ENCODE results near the gene ABHD16B.
A peak's percentile ranks its signal among the peaks of the same experiment; 100 is the strongest.
"Not testable (repeated sequence)": the region's sequence is repeated elsewhere in the genome, so short reads cannot be mapped to it uniquely, and the experiment has no call there.

Gene ABHD16B

DNA sequence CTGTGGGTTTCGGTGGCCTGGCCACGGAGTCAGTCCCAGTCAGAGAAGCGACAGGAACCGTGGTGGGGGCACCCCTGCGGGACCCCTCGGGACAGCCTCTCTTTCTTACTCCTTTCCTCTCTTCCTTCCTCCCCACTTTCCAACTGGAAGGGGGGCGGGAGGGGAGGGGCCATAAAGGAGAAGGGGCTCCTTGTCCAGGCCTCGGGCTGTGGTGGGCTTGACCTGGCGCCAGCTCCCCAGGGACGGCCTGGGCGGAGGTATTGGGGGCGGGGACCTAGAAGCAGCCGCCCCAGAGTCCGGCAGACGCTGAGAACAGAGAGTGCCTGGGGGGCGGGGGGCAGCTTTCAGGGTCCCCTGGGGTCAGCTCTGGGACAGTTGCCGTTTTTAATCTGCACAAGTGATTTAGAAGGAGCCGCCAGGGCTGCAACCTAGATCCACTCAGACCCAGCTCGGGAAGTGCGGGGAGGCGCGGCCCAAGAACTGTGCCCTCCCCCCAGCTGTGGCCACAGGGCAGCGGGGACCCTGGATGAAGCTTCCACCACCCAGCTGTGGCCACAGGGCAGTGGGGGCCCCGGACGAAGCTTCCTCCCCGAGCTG is 6.4 kb upstream of the ABHD16B start:
- no peak for DNase-seq (ENCODE audit: low read depth, low spot score)

GRCh38 chr20:63855363-63856097 is 5.8 kb upstream of the ABHD16B start:
- DNase-seq (ENCODE audit: low read depth, low spot score), result no peak

DNA sequence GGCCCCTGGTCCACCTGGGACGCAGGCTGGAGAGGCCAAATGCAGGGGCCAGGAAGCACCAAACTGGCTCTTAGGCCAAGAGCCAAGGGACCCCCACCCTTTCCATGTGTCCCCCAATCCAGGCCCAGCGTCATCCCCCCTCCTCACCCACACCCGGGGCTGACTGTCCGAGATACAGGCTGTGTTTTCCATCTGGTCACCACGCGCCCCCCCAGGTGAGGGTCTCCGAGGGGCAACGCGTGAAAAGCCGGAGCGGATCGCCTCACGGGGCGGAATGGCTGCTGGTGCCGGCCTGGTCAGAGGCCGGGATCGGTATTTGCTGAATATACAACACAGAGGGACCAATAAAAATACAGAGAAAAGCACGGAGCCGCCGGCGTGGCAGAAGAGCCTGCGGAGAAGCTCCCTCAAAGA is 5.2 kb upstream of the ABHD16B start:
- DNase-seq (ENCODE audit: low read depth, low spot score), result peak; percentile 39

GRCh38 chr20:63857764-63858392 is 3.4 kb upstream of the ABHD16B start:
- DNase-seq (ENCODE audit: low read depth, low spot score), result no peak

DNA sequence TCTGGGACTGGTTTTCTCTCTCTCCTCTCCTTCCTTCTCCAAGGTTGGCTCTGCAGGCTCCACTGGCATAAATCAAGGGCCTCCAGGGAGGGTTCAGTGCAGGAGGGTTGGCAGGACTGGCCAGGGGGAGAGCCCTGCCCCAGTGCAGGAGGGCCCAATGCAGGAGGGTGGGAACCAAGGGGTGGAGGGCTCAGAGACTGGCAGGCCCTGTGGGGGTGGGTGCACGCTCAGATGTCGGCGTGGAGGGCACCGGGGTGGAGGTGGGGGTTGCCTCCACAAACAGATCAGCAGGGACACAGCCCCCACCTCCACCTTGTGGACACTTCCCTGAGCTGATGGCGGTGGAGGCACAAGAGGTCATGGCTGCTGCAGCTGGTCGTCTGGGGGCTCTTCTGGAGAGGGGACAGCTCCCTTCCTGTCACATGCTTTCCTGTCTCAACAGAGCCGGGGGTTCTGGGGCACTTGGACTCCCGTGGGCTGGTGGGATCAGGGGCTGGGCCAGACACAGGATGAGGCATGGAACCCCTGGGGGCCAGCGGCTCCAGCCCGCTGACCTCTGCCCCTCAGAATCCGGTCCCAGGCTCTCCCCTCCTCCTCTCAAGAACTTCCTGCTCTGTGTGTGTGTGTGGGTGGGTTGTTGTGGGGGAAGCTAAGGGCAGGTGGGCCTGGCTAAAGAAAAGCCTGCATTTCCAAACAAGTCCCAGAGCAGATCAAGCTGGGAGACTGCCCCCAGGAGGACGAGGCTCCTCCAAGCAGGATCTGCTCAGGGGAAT is 2.7 kb upstream of the ABHD16B start:
- DNase-seq (ENCODE audit: low read depth, low spot score), result peak; percentile 69

GRCh38 chr20:63859166-63859699 is 2.1 kb upstream of the ABHD16B start:
- no peak for DNase-seq (ENCODE audit: low read depth, low spot score)

DNA sequence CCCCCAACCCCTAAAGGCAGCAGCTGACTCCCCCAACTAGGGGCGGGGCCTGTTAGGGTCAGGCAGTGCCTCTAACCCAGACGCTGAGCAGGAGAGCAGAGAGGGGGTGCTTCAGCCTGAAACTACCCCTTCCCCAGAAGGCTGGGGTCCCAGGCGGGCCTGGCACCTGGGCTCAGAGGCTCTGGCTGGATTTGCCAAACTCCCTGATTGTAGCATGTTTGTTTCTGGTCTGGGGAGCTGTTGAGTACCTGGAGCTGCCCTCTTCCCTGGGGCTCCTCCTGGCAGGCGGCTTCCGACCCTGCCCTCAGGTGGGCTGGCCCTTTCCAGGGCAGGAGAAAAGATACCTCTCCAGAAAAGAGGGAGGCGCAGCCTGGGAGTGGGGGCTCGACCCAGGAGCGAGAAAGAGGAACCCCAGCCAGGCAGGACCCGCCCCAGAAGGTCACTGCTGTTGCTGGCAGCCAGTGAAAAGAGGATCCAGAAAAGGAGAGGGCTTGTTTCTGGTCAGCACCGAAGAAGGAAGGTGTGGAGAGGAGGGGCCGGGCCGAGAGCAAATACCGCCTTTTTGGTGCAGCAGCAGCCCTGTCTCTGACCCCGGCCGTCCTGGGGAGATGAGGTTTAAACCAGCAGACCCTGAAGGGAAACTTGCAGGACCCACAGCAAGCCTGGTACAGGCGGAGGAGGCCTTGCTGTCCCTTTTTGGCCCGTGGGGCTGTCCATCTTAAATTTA is 810 bp upstream of the ABHD16B start:
- peak; percentile 44 for DNase-seq (ENCODE audit: low read depth, low spot score)

- DNase-seq (ENCODE audit: low read depth, low spot score), result no peak
Measured at GRCh38 chr20:63861981-63862901, 943 bp downstream of the ABHD16B start.

DNA sequence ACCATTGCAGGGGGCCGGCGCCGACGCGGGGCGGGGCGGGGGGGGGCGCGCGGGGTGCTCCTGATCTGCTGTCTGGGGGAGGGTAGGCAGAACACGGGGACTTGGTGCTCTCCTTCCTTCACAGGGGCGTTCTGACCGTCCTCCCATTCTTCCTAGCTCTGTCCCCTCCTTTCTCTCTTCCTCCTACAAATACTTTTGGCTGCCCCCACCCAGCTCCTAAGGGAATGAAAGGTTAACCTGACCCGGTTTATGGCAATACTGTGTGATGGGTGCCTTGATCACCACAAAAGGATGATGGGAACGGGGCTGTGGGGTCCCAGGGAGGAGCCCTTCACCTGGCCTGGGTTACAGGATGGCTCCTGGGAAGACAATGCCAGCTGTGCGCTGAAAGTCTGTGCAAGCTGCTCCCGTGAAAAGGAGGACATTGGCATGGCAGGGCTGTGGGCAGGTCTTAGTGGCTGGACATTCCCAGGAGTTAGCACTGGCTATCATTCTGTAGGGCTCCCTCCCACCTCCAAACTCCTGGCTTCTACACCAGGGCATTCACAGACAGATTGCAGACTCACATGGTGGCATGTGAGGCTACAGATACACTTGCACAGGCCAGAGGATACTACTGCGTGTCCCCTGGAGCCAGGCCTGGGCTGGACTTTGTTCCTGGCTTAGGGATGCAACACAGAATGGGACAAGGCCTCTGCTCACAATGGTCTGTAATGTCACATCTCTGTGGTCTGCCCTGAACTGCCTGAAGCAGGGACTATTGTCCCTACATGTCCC is 1.9 kb downstream of the ABHD16B start:
- DNase-seq (ENCODE audit: low read depth, low spot score), result no peak

DNA sequence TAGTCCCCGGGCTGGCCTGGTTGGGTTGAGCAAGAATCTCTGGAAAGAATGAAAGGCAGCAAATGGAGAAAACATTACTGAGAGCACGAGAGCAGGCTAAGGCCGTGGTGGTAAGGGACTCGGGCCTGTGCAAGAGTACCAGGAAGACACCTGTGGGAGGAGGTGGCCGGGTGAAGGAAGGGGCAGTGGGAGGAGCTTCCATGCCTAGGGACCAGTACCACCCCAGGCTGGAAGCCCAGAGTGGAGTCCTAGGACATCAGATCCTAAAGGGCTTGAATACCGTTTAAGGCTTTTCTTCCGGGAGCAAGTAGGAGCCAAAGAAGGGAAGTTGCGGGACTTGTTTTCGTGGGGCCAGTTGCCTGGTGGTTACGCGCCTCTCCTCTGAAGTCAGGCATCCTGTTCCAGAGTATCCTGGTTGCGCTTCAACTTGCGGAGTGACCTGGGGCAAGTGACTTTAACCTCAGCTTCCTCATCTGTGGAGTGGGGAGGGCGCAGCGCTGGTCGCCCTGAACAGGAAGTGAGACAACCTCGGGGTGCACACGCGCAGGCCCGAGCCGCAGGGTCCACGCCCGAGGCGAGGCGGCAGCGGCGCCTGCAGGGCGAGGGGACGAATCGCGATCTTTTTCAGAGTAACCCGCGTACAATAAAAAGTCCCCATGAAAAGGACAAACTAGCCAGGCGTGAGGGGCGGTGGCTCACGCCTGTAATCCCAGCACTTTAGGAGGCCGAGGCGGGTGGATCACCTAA is 2.7 kb downstream of the ABHD16B start:
- DNase-seq (ENCODE audit: low read depth, low spot score), result peak; percentile 86

- DNase-seq (ENCODE audit: low read depth, low spot score), result no peak
Measured at GRCh38 chr20:63864545-63864977, 3.3 kb downstream of the ABHD16B start.

DNA sequence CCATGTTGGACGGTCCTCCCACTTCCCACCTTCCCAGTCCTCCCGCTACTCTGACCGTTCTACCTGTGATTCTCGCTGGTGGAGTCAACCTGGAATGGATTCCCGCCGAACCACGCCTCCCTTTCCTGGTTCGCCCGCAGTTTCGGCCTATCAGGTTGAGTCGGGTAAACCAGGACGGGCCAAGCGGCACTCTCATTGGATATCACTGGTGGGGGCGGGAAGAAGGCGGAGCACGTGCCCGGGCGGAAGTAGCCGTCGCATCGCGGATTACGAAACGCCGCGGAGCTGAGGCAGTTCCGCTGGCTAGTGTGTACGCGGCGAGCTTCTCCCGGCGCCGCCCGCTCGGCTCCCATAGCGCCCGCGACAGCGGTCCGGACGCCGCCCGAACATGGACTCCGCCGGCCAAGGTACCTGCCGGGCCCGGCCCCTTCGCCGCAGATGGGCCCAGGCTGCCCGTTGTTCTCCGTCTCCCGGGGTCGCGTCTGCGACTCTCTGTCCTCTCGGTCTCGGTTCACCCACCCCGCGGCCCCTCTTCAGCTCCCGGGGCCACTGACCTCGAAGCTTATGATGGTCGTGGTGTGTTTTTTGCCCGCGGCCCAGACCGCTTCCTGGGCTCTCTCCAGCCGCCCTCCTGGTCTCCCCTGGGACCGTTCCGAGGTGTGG is 3.8 kb downstream of the ABHD16B start, which contains the start of gene TPD52L2:
TPD52L2 (plus strand) TSS at position 293 of the 663 bp plus-strand sequence; CDS start at position 389, 96 bp downstream.
- peak; percentile 100 for DNase-seq (ENCODE audit: low read depth, low spot score)

DNA sequence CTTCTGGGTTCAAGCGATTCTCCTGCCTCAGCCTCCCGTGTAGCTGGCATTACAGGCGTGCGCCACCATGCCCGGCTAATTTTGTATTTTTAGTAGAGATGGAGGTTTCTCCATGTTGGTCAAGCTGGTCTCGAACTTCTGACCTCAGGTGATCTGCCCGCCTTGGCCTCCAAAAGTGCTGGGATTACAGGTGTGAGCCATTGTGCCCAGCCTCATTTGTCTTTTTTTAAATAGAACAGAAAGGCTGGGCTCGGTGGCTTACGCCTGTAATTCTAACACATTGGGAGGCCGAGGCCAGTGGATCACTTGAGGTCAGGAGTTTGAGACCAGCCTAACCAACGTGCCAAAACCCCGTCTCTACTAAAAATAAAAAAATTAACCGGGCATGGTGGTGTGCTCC is 5.7 kb downstream of the ABHD16B start:
- DNase-seq (ENCODE audit: low read depth, low spot score), result not testable (repeated sequence)

DNA sequence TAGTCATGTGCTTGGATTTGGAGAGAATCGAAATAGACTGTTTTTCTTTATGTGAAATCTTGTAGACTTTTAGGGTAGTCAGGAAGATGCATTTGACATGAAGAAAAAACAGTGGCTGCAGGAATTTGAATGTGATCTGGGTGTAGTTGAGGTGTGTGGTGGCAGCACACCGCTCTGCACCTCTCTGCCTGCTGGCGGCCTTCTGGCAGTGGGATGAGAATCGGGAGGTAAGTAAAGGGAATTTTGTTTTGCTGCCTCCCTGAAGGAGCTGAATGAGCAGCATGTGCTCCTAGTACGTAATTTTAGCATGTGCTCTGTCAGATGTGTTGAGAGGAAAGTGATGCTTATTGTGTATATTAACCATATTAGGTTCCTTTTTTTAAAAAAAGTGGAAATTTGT is 7.0 kb downstream of the ABHD16B start:
- DNase-seq (ENCODE audit: low read depth, low spot score), result no peak

DNA sequence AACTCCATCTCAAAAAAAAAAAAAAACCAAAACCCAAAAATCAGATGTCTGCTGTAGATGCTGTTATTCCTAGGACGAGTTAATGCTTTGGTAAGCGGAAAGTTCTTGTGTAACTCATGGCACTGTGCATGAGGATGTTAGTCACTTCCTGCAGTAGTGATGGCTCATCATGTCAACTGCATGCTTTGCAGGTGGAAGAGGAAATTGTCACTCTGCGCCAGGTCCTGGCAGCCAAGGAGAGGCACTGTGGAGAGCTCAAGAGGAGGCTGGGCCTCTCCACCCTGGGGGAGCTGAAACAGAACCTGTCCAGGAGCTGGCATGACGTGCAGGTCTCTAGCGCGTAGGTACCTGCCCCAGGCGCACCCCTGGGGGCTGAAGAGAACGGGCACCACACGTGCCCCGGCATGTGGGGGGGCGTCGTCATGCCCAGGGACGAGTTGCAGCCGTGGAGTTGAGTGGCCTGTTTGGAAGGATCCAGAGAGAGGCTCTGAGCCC is 12.2 kb downstream of the ABHD16B start:
- no peak for DNase-seq (ENCODE audit: low read depth, low spot score)

GRCh38 chr20:63874241-63874640 is 12.9 kb downstream of the ABHD16B start:
- DNase-seq (ENCODE audit: low read depth, low spot score), result not testable (repeated sequence)

DNA sequence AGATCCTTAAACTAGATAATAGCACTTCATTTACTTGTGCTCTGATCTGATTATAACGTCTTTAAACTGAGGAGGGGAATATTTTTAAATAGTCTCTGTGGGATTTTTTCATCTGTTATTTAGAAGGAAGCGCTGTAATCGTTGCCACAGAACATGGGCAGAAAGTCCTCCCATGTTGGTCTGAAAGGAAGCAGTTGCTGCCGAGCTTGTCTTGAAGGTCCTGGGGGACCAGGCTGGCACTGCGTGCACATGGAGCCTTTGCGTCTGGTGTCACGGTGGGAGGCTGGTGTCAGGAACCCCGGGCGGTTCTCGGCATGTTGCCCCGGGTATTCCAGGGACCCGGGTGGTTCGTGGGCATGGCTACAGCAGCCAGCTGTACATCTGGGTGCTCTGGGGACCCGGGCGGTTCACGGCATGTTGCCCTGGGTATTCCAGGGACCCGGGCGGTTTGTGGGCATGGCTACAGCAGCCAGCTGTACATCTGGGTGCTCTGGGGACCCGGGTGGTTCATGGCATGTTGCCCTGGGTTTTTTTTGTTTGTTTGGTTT is 15.3 kb downstream of the ABHD16B start:
- DNase-seq (ENCODE audit: low read depth, low spot score), result no peak

Data from ELF-1 (cell line).